ENCODE data around the gene PTPRN2.

PTPRN2 gene

GRCh38 chr7:157977717-157978496 lies 609.7 kb downstream of the PTPRN2 start:
- DNase-seq, result no peak

GRCh38 chr7:157977306-157977705 lies 610.3 kb downstream of the PTPRN2 start:
- DNase-seq, result no peak

- no peak for DNase-seq
Observed at GRCh38 chr7:157976406-157976805, 611.2 kb downstream of the PTPRN2 start.

- no peak for DNase-seq
Observed at GRCh38 chr7:157975401-157976372, 611.9 kb downstream of the PTPRN2 start.

GRCh38 chr7:157974678-157975230 lies 612.9 kb downstream of the PTPRN2 start:
- no peak for DNase-seq

- DNase-seq, result no peak
Observed at GRCh38 chr7:157973971-157974677, 613.5 kb downstream of the PTPRN2 start.

GRCh38 chr7:157972914-157973313 lies 614.7 kb downstream of the PTPRN2 start:
- no peak for DNase-seq

- DNase-seq, result no peak
Observed at GRCh38 chr7:157971501-157971900, 616.1 kb downstream of the PTPRN2 start.

GRCh38 chr7:157970744-157971143 lies 616.9 kb downstream of the PTPRN2 start:
- no peak for DNase-seq

GRCh38 chr7:157969995-157970394 lies 617.6 kb downstream of the PTPRN2 start:
- DNase-seq, result no peak

- DNase-seq, result no peak
Observed at GRCh38 chr7:157966490-157966889, 621.1 kb downstream of the PTPRN2 start.

- no peak for DNase-seq
Observed at GRCh38 chr7:157964521-157964920, 623.1 kb downstream of the PTPRN2 start.

GRCh38 chr7:157964016-157964415 lies 623.6 kb downstream of the PTPRN2 start:
- no peak for DNase-seq

- DNase-seq, result no peak
Observed at GRCh38 chr7:157963526-157963925, 624.1 kb downstream of the PTPRN2 start.

GRCh38 chr7:157962458-157963306 lies 624.9 kb downstream of the PTPRN2 start:
- no peak for DNase-seq

GRCh38 chr7:157961731-157962457 lies 625.7 kb downstream of the PTPRN2 start:
- DNase-seq, result no peak

GRCh38 chr7:157955348-157955999 lies 632.1 kb downstream of the PTPRN2 start:
- DNase-seq, result no peak

GRCh38 chr7:157954901-157955300 lies 632.7 kb downstream of the PTPRN2 start:
- no peak for DNase-seq

- DNase-seq, result no peak
Observed at GRCh38 chr7:157952841-157953645, 634.6 kb downstream of the PTPRN2 start.
